Mucosa of stomach (tissue), 1 donor: ENCODE results near the gene SPATA12.

ENCODE experiments used
- H3K27me3 ChIP-seq: one replicate; pipeline ENCODE4 v1.7.0; 2013; ENCODE audit warnings: mild to moderate bottlenecking, low read length; ENCODE audit not compliant: control insufficient read depth, insufficient read depth
- H3K36me3 ChIP-seq: one replicate; pipeline ENCODE4 v1.7.0; 2013; ENCODE audit warnings: low read length; ENCODE audit not compliant: control insufficient read depth, insufficient read depth
- H3K4me1 ChIP-seq: one replicate; pipeline ENCODE4 v1.7.0; 2013; ENCODE audit warnings: mild to moderate bottlenecking, low read length; ENCODE audit not compliant: control insufficient read depth, insufficient read depth
- H3K4me3 ChIP-seq: one replicate; pipeline ENCODE4 v1.7.0; 2013; ENCODE audit warnings: low read length
- H3K9ac ChIP-seq: one replicate; pipeline ENCODE4 v1.7.0; 2013; ENCODE audit warnings: mild to moderate bottlenecking, low read length, moderate library complexity
- H3K9me3 ChIP-seq: one replicate; pipeline ENCODE4 v1.7.0; 2013; ENCODE audit warnings: mild to moderate bottlenecking, low read length, moderate library complexity; ENCODE audit not compliant: control insufficient read depth
- donor health status: Pancreatic carcinoma.

Gene SPATA12

DNA sequence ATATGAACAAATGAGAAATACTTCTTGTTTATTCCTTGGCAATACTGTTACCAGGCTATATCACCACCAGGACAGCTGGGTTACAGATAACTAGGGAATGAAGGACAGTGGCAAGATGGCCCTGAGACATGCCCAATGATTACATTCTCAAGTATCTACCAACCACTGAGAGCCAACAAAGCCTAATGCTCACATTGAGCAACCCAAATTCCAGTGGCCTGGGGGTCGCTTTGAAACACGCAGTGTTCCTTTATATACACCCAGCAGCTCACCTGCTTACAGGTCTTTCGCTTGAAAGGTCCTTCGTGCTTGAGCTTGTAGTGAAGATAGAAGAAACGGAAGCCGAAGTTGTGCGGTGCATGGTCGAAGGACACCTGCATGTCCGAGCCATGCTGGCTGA, 45.1 kb downstream of the SPATA12 start:
- H3K9me3 ChIP-seq: no peaks in the 10 kb centered on the region
- H3K9ac ChIP-seq: no peak overlapping the region
- peaks cover 7% of the 10 kb centered on the region for H3K4me1 ChIP-seq
- no peaks in the 10 kb centered on the region for H3K27me3 ChIP-seq
- no peaks in the 10 kb centered on the region for H3K36me3 ChIP-seq
- no peak overlapping the region for H3K4me3 ChIP-seq

GRCh38 chr3:57108684-57109083, 48.2 kb downstream of the SPATA12 start:
- no peaks in the 10 kb centered on the region for H3K9me3 ChIP-seq
- H3K36me3 ChIP-seq: no peaks in the 10 kb centered on the region
- no peak overlapping the region for H3K4me3 ChIP-seq

DNA sequence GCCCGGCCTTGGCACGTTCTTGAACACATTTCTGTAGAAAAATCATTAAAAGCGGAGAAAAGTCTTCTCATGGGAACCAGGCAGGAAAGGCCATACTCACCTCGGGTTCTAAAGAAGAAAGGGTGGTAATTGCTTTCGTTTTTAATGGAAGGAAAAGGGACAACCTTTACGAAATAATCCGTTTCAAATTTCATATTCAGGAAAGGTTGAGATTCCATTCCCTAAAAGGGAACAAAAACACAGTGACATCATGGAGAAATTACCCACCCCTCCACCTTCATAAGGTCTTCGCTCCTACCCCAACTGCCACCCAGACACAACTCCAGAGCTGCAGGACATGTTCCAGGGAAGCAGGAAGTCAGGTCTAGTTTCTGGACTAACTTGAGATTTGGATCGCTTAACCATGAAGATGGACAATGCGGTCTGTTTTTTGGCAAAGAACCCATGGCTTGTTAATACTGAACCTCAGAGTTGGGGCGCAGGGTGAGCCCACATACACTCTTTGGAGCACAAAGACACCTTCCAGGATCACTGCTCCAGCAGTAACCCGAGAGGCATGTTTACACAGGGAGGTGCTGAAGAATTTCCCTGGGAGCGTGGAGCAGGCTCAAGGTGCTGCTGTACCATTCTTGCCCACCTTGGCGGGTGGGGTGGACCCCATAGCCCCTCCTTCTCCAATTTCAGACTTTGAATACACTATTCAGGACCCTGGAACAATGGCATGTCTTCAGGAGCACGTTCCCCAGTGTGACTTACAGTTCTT, 49.2 kb downstream of the SPATA12 start:
- peaks cover 7% of the 10 kb centered on the region for H3K4me1 ChIP-seq
- H3K4me3 ChIP-seq: peak overlapping the region; percentile 9
- H3K36me3 ChIP-seq: no peaks in the 10 kb centered on the region
- peak overlapping the region; percentile 12 for H3K9ac ChIP-seq
- H3K9me3 ChIP-seq: no peaks in the 10 kb centered on the region
- no peaks in the 10 kb centered on the region for H3K27me3 ChIP-seq

More at GRCh38 chr3:57108684-57109083, 48.2 kb downstream of the SPATA12 start:
- H3K9ac ChIP-seq: no peak overlapping the region
- H3K27me3 ChIP-seq: no peaks in the 10 kb centered on the region
- H3K4me1 ChIP-seq: peaks cover 7% of the 10 kb centered on the region

- no peaks in the 10 kb centered on the region for H3K9me3 ChIP-seq
- no peaks in the 10 kb centered on the region for H3K27me3 ChIP-seq
- peaks cover 7% of the 10 kb centered on the region for H3K4me1 ChIP-seq
- no peak overlapping the region for H3K4me3 ChIP-seq
- H3K9ac ChIP-seq: no peak overlapping the region
- H3K36me3 ChIP-seq: no peaks in the 10 kb centered on the region
Measured at GRCh38 chr3:57110214-57110613, 49.8 kb downstream of the SPATA12 start.

GRCh38 chr3:57110798-57111197, 50.3 kb downstream of the SPATA12 start:
- H3K36me3 ChIP-seq: no peaks in the 10 kb centered on the region

GRCh38 chr3:57112206-57112605, 51.7 kb downstream of the SPATA12 start:
- no peak overlapping the region for H3K9ac ChIP-seq
- H3K9me3 ChIP-seq: no peaks in the 10 kb centered on the region
- H3K4me1 ChIP-seq: peaks cover 7% of the 10 kb centered on the region
- no peaks in the 10 kb centered on the region for H3K27me3 ChIP-seq
- H3K4me3 ChIP-seq: no peak overlapping the region
- no peaks in the 10 kb centered on the region for H3K36me3 ChIP-seq

More at GRCh38 chr3:57110798-57111197, 50.3 kb downstream of the SPATA12 start:
- no peaks in the 10 kb centered on the region for H3K27me3 ChIP-seq
- H3K9me3 ChIP-seq: no peaks in the 10 kb centered on the region
- H3K4me3 ChIP-seq: no peak overlapping the region
- no peak overlapping the region for H3K9ac ChIP-seq
- peaks cover 7% of the 10 kb centered on the region for H3K4me1 ChIP-seq

- H3K4me3 ChIP-seq: no peak overlapping the region
- no peak overlapping the region for H3K9ac ChIP-seq
- no peaks in the 10 kb centered on the region for H3K4me1 ChIP-seq
- no peaks in the 10 kb centered on the region for H3K36me3 ChIP-seq
- H3K9me3 ChIP-seq: no peaks in the 10 kb centered on the region
- H3K27me3 ChIP-seq: no peaks in the 10 kb centered on the region
Measured at GRCh38 chr3:57116501-57116900, 56.0 kb downstream of the SPATA12 start.

- no peak overlapping the region for H3K9ac ChIP-seq
- no peaks in the 10 kb centered on the region for H3K9me3 ChIP-seq
- no peak overlapping the region for H3K4me3 ChIP-seq
- no peaks in the 10 kb centered on the region for H3K27me3 ChIP-seq
- H3K36me3 ChIP-seq: no peaks in the 10 kb centered on the region
- no peaks in the 10 kb centered on the region for H3K4me1 ChIP-seq
Measured at GRCh38 chr3:57118254-57118653, 57.8 kb downstream of the SPATA12 start.

- H3K9ac ChIP-seq: no peak overlapping the region
- H3K36me3 ChIP-seq: no peaks in the 10 kb centered on the region
- H3K4me3 ChIP-seq: no peak overlapping the region
- no peaks in the 10 kb centered on the region for H3K4me1 ChIP-seq
- no peaks in the 10 kb centered on the region for H3K27me3 ChIP-seq
- H3K9me3 ChIP-seq: no peaks in the 10 kb centered on the region
Measured at GRCh38 chr3:57120040-57120439, 59.6 kb downstream of the SPATA12 start.

DNA sequence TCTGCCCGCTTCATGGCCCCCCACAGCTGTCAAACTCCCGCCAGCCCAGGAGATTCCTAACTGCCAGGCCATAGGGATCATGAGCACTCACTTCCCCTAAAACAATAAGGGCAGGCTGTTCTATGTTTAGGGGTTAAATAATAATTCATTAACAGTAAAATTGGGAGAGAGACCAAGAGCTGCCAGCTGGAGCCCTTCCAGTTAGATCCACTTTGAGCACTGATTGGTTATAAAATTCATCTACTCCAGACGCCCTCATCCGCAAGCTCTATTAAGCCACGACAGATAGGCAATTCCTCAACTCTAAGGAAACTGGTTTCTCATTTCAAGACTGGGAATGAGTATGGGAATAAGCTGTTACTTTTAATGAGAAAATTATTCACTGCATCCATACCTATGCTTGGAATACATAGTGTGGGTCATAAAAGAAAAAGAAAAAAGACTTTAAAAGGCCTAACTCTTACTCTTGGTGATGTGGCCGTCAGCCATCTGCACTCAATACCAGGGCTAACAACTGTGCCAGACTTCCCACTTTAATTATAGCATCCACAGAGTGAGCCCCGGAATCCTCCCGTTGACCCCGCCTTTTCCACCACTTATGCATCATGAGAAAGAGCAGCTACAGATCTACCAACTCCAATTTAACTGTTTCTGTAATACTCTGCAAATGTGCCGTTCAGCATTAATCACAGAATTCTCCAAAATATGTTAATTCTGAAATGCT, 60.1 kb downstream of the SPATA12 start:
- no peaks in the 10 kb centered on the region for H3K9me3 ChIP-seq
- no peaks in the 10 kb centered on the region for H3K4me1 ChIP-seq
- H3K36me3 ChIP-seq: no peaks in the 10 kb centered on the region
- H3K27me3 ChIP-seq: no peaks in the 10 kb centered on the region
- no peak overlapping the region for H3K9ac ChIP-seq
- no peak overlapping the region for H3K4me3 ChIP-seq
